Neutrophil (primary cell): ENCODE results near the gene HERC3.

Source experiments
- H3K27ac ChIP-seq: fragments of 200-600 bp; sonication (generic); 2 replicates; pipeline ENCODE4 v1.5.1; 2016; ENCODE audit warnings: mild to moderate bottlenecking, moderate library complexity
- H3K27me3 ChIP-seq: fragments of 200-600 bp; sonication (generic); 2 replicates; pipeline ENCODE4 v1.6.0; 2016; ENCODE audit warnings: mild to moderate bottlenecking
- H3K36me3 ChIP-seq: fragments of 200-600 bp; sonication (generic); 2 replicates; pipeline ENCODE4 v1.5.1; 2017
- H3K4me1 ChIP-seq, 2 experiments: fragments of 200-600 bp in 1 of 2; sonication (generic) in 1 of 2; 1 replicate in 1 of 2; 2 replicates in 1 of 2; pipeline versions ENCODE4 v1.5.1 to v1.6.1; 2013 to 2016; ENCODE audit warnings: low read depth in 1 of 2, low read length in 1 of 2, mild to moderate bottlenecking in 1 of 2, moderate library complexity in 1 of 2; ENCODE audit not compliant: control insufficient read depth in 1 of 2, insufficient read depth in 1 of 2
- H3K4me3 ChIP-seq, 2 experiments: fragments of 200-600 bp in 1 of 2; sonication (generic) in 1 of 2; 1 replicate in 1 of 2; 2 replicates in 1 of 2; pipeline ENCODE4 v1.5.1; 2013 to 2016; ENCODE audit warnings: low read depth in 1 of 2, low read length in 1 of 2, mild to moderate bottlenecking in 1 of 2, moderate library complexity in 1 of 2
- H3K9me3 ChIP-seq: fragments of 200-600 bp; sonication (generic); 2 replicates; pipeline ENCODE4 v1.5.1; 2016
- TF ChIP-seq, protein P1 (sequence below): fragments of 200-600 bp; sonication (generic); IDR thresholded peaks from 2 replicates; pipeline ENCODE4 v1.5.1; 2016; ENCODE audit warnings: antibody characterized with exemption

The HERC3 gene

DNA sequence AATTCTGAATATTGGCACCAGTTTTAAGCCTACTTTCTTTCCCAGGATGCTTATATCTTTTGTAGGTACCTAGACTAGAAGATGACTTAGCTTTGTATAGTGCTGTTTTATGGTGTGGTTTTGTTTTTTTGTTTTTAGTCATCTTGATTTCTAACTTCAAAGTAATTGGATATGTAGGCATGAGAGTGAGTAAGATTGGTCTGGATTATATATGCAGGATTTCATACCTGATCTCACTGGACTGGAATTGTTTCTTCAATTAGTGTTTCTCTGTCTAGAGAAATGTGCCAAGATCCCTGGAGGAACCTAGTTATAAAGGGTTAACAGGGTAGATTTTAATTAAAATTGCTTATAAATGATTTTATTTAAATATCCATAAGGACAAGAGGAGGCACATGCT is 82.3 kb downstream of the HERC3 start:
- TF ChIP-seq, protein P1, sequence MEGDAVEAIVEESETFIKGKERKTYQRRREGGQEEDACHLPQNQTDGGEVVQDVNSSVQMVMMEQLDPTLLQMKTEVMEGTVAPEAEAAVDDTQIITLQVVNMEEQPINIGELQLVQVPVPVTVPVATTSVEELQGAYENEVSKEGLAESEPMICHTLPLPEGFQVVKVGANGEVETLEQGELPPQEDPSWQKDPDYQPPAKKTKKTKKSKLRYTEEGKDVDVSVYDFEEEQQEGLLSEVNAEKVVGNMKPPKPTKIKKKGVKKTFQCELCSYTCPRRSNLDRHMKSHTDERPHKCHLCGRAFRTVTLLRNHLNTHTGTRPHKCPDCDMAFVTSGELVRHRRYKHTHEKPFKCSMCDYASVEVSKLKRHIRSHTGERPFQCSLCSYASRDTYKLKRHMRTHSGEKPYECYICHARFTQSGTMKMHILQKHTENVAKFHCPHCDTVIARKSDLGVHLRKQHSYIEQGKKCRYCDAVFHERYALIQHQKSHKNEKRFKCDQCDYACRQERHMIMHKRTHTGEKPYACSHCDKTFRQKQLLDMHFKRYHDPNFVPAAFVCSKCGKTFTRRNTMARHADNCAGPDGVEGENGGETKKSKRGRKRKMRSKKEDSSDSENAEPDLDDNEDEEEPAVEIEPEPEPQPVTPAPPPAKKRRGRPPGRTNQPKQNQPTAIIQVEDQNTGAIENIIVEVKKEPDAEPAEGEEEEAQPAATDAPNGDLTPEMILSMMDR = no peak
- Histone ChIP-seq H3K27ac (no peak overlapping the region), H3K36me3 (peaks cover 98% of the 10 kb centered on the region)

DNA sequence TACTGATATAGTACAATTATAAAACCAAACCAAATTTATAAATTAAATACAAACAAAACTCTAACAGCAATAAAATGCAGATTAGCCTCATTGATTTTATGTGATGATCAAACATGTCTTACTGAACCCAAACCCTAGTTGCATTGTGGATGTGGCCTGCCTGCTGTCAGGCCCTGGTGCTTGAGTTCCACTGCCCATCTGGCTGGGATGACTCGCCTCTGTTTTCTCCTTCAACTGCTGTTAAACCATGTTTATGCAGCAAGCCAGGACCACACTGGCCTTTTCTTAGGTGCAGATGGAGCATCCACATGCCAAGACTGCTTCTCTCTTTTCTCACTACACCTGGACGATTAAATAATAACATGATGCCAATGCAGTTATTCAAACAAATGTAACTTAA is 82.7 kb downstream of the HERC3 start:
- TF ChIP-seq, protein P1 = no peak
- H3K27me3 ChIP-seq = no peaks in the 10 kb centered on the region
- no peaks in the 10 kb centered on the region for H3K9me3 ChIP-seq
- no peak overlapping the region for H3K4me3 ChIP-seq
- H3K36me3 ChIP-seq = peaks cover 98% of the 10 kb centered on the region
- H3K4me1 ChIP-seq = no peaks in the 10 kb centered on the region
- H3K27ac ChIP-seq = no peak overlapping the region

More for the DNA sequence above, 82.3 kb downstream of the HERC3 start:
- no peaks in the 10 kb centered on the region for H3K27me3 ChIP-seq
- no peak overlapping the region for H3K4me3 ChIP-seq
- no peaks in the 10 kb centered on the region for H3K4me1 ChIP-seq
- no peaks in the 10 kb centered on the region for H3K9me3 ChIP-seq

DNA sequence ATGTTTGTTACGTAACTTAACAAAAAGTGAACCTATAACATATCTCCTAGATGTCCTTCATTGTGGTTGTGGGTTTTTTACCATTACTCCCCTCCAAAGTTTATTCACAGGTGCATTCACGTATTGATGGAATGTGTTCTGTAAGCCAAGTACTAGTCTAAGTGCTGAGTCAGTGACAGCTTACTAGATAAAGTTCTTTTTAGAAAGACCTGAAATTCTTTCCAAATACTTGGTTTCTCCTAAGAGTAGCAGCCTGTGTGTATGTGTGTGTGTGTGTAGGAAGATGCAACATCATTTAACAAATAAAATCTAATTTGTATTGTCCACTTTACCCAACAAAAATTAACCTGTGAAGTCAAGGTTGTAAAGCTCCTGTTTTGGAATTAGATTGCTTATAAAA is 83.3 kb downstream of the HERC3 start:
- Histone ChIP-seq H3K9me3 (no peaks in the 10 kb centered on the region), H3K36me3 (peaks cover 98% of the 10 kb centered on the region)
- TF ChIP-seq, protein P1 = no peak

DNA sequence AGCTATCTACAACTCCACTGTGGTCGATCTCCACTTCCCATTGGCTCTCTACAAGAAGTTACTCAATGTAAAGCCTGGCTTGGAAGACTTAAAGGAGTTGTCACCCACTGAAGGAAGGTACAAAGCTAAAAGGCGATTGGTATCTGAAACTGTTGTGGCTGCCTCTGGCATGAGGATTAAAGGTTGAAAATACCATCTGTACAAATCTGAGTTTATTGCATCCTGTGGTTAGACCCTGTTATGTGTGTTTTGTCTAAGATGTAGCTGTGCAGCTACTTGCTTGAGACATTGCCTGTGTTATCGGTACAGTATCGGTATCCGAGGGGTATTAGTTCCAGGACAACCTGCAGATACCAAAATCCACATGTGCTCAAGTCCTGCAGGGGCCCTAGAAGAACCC is 88.9 kb downstream of the HERC3 start:
- no peaks in the 10 kb centered on the region for H3K9me3 ChIP-seq
- no peak overlapping the region for H3K4me3 ChIP-seq
- no peaks in the 10 kb centered on the region for H3K4me1 ChIP-seq
- no peak overlapping the region for H3K27ac ChIP-seq
- no peaks in the 10 kb centered on the region for H3K27me3 ChIP-seq
- TF ChIP-seq, protein P1 = no peak
- H3K36me3 ChIP-seq = peaks cover 89% of the 10 kb centered on the region

More for the DNA sequence above, 83.3 kb downstream of the HERC3 start:
- H3K4me1 ChIP-seq = no peaks in the 10 kb centered on the region
- no peak overlapping the region for H3K4me3 ChIP-seq
- no peak overlapping the region for H3K27ac ChIP-seq
- H3K27me3 ChIP-seq = no peaks in the 10 kb centered on the region

DNA sequence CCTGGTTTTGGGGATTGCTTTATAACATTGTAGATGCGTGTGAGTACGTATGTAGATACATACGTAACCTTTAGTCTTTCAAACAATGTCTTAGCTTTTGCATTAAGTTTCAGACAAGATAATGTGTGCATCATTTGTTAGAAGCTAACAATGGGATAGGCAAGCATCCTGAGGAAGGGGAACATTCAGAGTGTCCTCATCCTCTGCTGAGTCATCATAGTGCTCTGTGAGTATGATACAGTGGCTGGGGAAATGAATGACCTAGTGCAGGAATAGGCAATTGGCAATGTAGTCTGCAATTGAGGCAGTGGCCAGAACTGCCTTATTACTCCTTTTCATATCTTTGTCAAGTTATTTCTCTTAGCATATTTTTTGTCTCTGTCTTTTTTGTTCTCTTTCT is 98.1 kb downstream of the HERC3 start:
- TF ChIP-seq, protein P1 = no peak
- H3K9me3 ChIP-seq = no peaks in the 10 kb centered on the region
- H3K4me1 ChIP-seq = no peaks in the 10 kb centered on the region
- no peak overlapping the region for H3K27ac ChIP-seq
- H3K36me3 ChIP-seq = peaks cover 74% of the 10 kb centered on the region
- no peak overlapping the region for H3K4me3 ChIP-seq
- no peaks in the 10 kb centered on the region for H3K27me3 ChIP-seq

DNA sequence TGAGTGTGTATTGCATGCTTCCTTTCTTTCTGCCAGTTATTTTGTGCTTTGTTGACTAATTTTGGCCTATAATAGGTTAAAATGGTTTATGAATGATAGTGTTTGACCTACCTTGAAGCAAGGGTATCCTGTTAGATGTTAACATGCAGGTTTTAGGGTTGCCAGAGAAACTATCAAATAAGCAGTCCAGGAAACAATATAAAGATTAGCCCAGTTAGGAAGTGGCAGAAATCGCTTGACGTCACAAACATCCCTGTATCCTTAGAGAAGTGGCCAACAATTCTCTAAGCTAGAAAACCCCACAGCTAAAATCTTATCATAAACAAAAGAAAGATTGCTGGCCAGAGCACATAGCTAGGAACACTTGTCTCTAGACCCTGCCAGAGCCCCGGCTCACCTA is 101.5 kb downstream of the HERC3 start:
- H3K27ac ChIP-seq = no peak overlapping the region
- no peak overlapping the region for H3K4me3 ChIP-seq
- H3K27me3 ChIP-seq = no peaks in the 10 kb centered on the region
- H3K36me3 ChIP-seq = peaks cover 73% of the 10 kb centered on the region
- H3K4me1 ChIP-seq = no peaks in the 10 kb centered on the region
- TF ChIP-seq, protein P1 = no peak
- H3K9me3 ChIP-seq = no peaks in the 10 kb centered on the region
